H1 (cell line): ENCODE data around the gene VN1R5. TPM values are rescaled to one million over a fixed set of nuclear protein-coding genes. Genes with fewer than 3 reads are reported as not detected.

Experiments used
- CTCF ChIA-PET: fragments of 300-600 bp; sonication (Branson Sonifier 250); formaldehyde crosslinking; loops from one replicate; lab custom pipeline; 2021; ENCODE audit not compliant: partially characterized antibody; lab: Charles Lee
- POLR2A ChIA-PET: fragments of 300-600 bp; sonication (Branson Sonifier 250); formaldehyde crosslinking; loops from one replicate; lab custom pipeline; 2021; ENCODE audit warnings: inconsistent platforms; ENCODE audit not compliant: partially characterized antibody; lab: Charles Lee
- DNase-seq, 2 experiments: peaks; one replicate each; pipeline versions ENCODE4 v3.0.0 to v3.0.0-alpha.2; 2010 to 2022; ENCODE audit warnings: low spot score in 2 of 2, low read depth in 1 of 2, mixed read lengths in 1 of 2
- FAIRE-seq: peaks from 2 replicates; lab custom pipeline; 2011; peaks lifted over from hg19 to GRCh38; lab: Jason Lieb, UNC
- H2AFZ ChIP-seq: 2 replicates; pipeline ENCODE4 v1.8.1; 2012; ENCODE audit warnings: low read length, inconsistent platforms
- H2AK5ac ChIP-seq: 2 replicates; pipeline ENCODE4 v1.6.1; 2013; ENCODE audit warnings: low read depth, low read length
- H2BK120ac ChIP-seq: replicated peaks from 2 replicates; pipeline ENCODE3; 2013; ENCODE audit warnings: low read depth, low read length, inconsistent platforms
- H2BK12ac ChIP-seq: 2 replicates; pipeline ENCODE4 v1.6.1; 2013; ENCODE audit warnings: low read depth, low read length
- H2BK15ac ChIP-seq: 2 replicates; pipeline ENCODE4 v1.6.1; 2013; ENCODE audit warnings: low read length
- H2BK20ac ChIP-seq: 2 replicates; pipeline ENCODE4 v1.6.1; 2013; ENCODE audit warnings: low read length
- H2BK5ac ChIP-seq: 2 replicates; pipeline ENCODE4 v1.6.1; 2013; ENCODE audit warnings: low read depth, low read length
- H3K14ac ChIP-seq: 2 replicates; pipeline ENCODE4 v1.6.1; 2013; ENCODE audit warnings: inconsistent platforms; ENCODE audit not compliant: insufficient read length
- H3K18ac ChIP-seq: 2 replicates; pipeline ENCODE4 v1.6.1; 2013; ENCODE audit warnings: low read length; ENCODE audit errors: extremely low read depth
- H3K23ac ChIP-seq: 2 replicates; pipeline ENCODE4 v1.6.1; 2013; ENCODE audit warnings: inconsistent platforms; ENCODE audit not compliant: insufficient read length
- H3K23me2 ChIP-seq: 2 replicates; pipeline ENCODE4 v1.6.1; 2013; ENCODE audit warnings: low read depth, low read length
- H3K27ac ChIP-seq: 2 replicates; pipeline ENCODE4 v1.6.1; 2011; ENCODE audit warnings: low read depth, low read length, inconsistent platforms
- H3K27me3 ChIP-seq, 4 experiments: replicated peaks in 1 of 4; 1 replicate in 1 of 4; 2 replicates in 3 of 4; pipeline versions ENCODE4 v1.6.1 to v1.8.1; 2011 to 2013; ENCODE audit warnings: low read length in 3 of 4, mild to moderate bottlenecking in 3 of 4, inconsistent platforms in 2 of 4, mixed read lengths in 2 of 4, moderate library complexity in 1 of 4; ENCODE audit not compliant: control insufficient read depth in 3 of 4, insufficient read depth in 3 of 4; ENCODE audit errors: extremely low read depth in 1 of 4
- H3K36me3 ChIP-seq, 4 experiments: 2 replicates each; pipeline versions ENCODE4 v1.6.1 to v1.8.1; 2011 to 2013; ENCODE audit warnings: mild to moderate bottlenecking in 4 of 4, low read length in 3 of 4, moderate library complexity in 2 of 4, control low read depth in 1 of 4, inconsistent platforms in 1 of 4; ENCODE audit not compliant: insufficient read depth in 4 of 4, control insufficient read depth in 2 of 4
- H3K4ac ChIP-seq: replicated peaks from 2 replicates; pipeline ENCODE3; 2013; ENCODE audit warnings: low read length, low read depth, mixed read lengths, inconsistent platforms; ENCODE audit not compliant: insufficient read length
- H3K4me1 ChIP-seq, 4 experiments: replicated peaks in 1 of 4; 1 replicate in 1 of 4; 2 replicates in 3 of 4; pipeline versions ENCODE4 v1.6.1 to v1.8.1; 2011 to 2013; ENCODE audit warnings: low read length in 3 of 4, inconsistent platforms in 2 of 4, mixed read lengths in 1 of 4; ENCODE audit not compliant: insufficient read depth in 4 of 4, control insufficient read depth in 3 of 4
- H3K4me2 ChIP-seq, 2 experiments: 2 replicates each; pipeline versions ENCODE4 v1.6.1 to v1.8.1; 2011 to 2013; ENCODE audit warnings: low read depth in 2 of 2, low read length in 2 of 2, control low read depth in 1 of 2, inconsistent platforms in 1 of 2, mild to moderate bottlenecking in 1 of 2; ENCODE audit not compliant: insufficient read depth in 1 of 2
- H3K4me3 ChIP-seq, 4 experiments: fragments of 200-600, 300-600 bp in 1 of 4; sonication (generic), shearing (Covaris generic), sonication (Bioruptor Twin) in 1 of 4; 2 replicates each; pipeline versions ENCODE4 v1.5.1 to v1.8.1; 2011 to 2016; ENCODE audit warnings: low read length in 4 of 4, low read depth in 3 of 4, control low read depth in 2 of 4, inconsistent platforms in 2 of 4, mild to moderate bottlenecking in 2 of 4, mixed read lengths in 1 of 4, moderate library complexity in 1 of 4; ENCODE audit not compliant: insufficient read depth in 2 of 4; ENCODE audit errors: extremely low read depth in 1 of 4
- H3K56ac ChIP-seq: replicated peaks from 2 replicates; pipeline ENCODE3; 2013; ENCODE audit warnings: low read depth, mild to moderate bottlenecking, mixed read lengths, low read length, inconsistent platforms; ENCODE audit not compliant: insufficient read length
- H3K79me1 ChIP-seq: 2 replicates; pipeline ENCODE4 v1.6.1; 2013; ENCODE audit warnings: low read depth, low read length, control low read depth
- H3K79me2 ChIP-seq, 2 experiments: 2 replicates each; pipeline versions ENCODE4 v1.6.1 to v1.8.1; 2012 to 2013; ENCODE audit warnings: low read length in 2 of 2, mild to moderate bottlenecking in 2 of 2, inconsistent platforms in 1 of 2; ENCODE audit not compliant: insufficient read depth in 2 of 2, control insufficient read depth in 1 of 2
- H3K9ac ChIP-seq, 4 experiments: replicated peaks in 1 of 4; 1 replicate in 1 of 4; 2 replicates in 3 of 4; pipeline versions ENCODE4 v1.6.1 to v1.8.1; 2011 to 2013; ENCODE audit warnings: low read depth in 3 of 4, low read length in 3 of 4, control low read depth in 2 of 4, mild to moderate bottlenecking in 2 of 4, moderate library complexity in 2 of 4, inconsistent platforms in 1 of 4; ENCODE audit errors: extremely low read depth in 1 of 4
- H3K9me3 ChIP-seq, 2 experiments: 2 replicates each; pipeline versions ENCODE4 v1.6.1 to v1.8.1; 2012 to 2013; ENCODE audit warnings: mild to moderate bottlenecking in 2 of 2, moderate library complexity in 2 of 2, control low read depth in 1 of 2, inconsistent platforms in 1 of 2, low read depth in 1 of 2, low read length in 1 of 2, mixed read lengths in 1 of 2; ENCODE audit not compliant: insufficient read depth in 2 of 2
- H4K20me1 ChIP-seq, 2 experiments: replicated peaks in 1 of 2; 2 replicates each; pipeline versions ENCODE3 to v1.8.1; 2011 to 2013; ENCODE audit warnings: inconsistent platforms in 2 of 2, low read length in 2 of 2, mild to moderate bottlenecking in 1 of 2; ENCODE audit not compliant: insufficient read depth in 2 of 2, control insufficient read depth in 1 of 2
- H4K5ac ChIP-seq: 2 replicates; pipeline ENCODE4 v1.6.1; 2013; ENCODE audit warnings: low read length, low read depth, mixed read lengths, inconsistent platforms; ENCODE audit not compliant: insufficient read length
- H4K8ac ChIP-seq: 2 replicates; pipeline ENCODE4 v1.8.0; 2013; ENCODE audit warnings: mild to moderate bottlenecking, moderate library complexity, low read length, inconsistent platforms; ENCODE audit not compliant: insufficient read depth; ENCODE audit errors: extremely low read depth
- H4K91ac ChIP-seq: replicated peaks from 2 replicates; pipeline ENCODE3; 2013; ENCODE audit warnings: low read length, mixed read lengths, inconsistent platforms; ENCODE audit not compliant: insufficient read length
- BACH1 ChIP-seq: IDR thresholded peaks from 2 replicates; pipeline ENCODE4 v1.6.1; 2012; ENCODE audit warnings: low read length, improper control_type of control experiment
- BRCA1 ChIP-seq: IDR thresholded peaks from 2 replicates; pipeline ENCODE4 v1.6.1; 2012; ENCODE audit warnings: low read depth, low read length, improper control_type of control experiment
- CEBPB ChIP-seq: IDR thresholded peaks from 2 replicates; pipeline ENCODE4 v1.6.1; 2012; ENCODE audit warnings: low read depth, low read length
- CHD1 ChIP-seq: IDR thresholded peaks from 2 replicates; pipeline ENCODE4 v1.6.1; 2012; ENCODE audit warnings: low read depth, low read length, improper control_type of control experiment
- CHD2 ChIP-seq: IDR thresholded peaks from 2 replicates; pipeline ENCODE4 v1.6.1; 2012; ENCODE audit warnings: low read length, improper control_type of control experiment
- EZH2 ChIP-seq: fragments of 200-600 bp; sonication (generic); IDR thresholded peaks from 2 replicates; pipeline ENCODE4 v1.7.1; 2012; ENCODE audit warnings: low read depth, mild to moderate bottlenecking, moderate library complexity, low read length, inconsistent platforms; ENCODE audit not compliant: severe bottlenecking
- FOSL1 ChIP-seq: IDR thresholded peaks from 2 replicates; pipeline ENCODE4 v1.6.1; 2011; ENCODE audit warnings: mild to moderate bottlenecking, low read depth, low read length, moderate library complexity; ENCODE audit not compliant: insufficient read depth
- GTF2F1 ChIP-seq: IDR thresholded peaks from 2 replicates; pipeline ENCODE4 v1.6.1; 2012; ENCODE audit warnings: low read depth, low read length, improper control_type of control experiment, borderline replicate concordance
- MAX ChIP-seq: IDR thresholded peaks from 2 replicates; pipeline ENCODE4 v1.6.1; 2012; ENCODE audit warnings: inconsistent platforms
- NANOG ChIP-seq: IDR thresholded peaks from 2 replicates; pipeline ENCODE4 v1.6.1; 2011; ENCODE audit warnings: low read length, low read depth, mild to moderate bottlenecking, inconsistent platforms; ENCODE audit not compliant: insufficient read depth, poor library complexity, severe bottlenecking
- SIRT6 ChIP-seq: IDR thresholded peaks from one replicate; pipeline ENCODE4 v1.7.1; 2012; ENCODE audit warnings: low read length, inconsistent platforms
- SP4 ChIP-seq: IDR thresholded peaks from 2 replicates; pipeline ENCODE4 v1.6.1; 2012; ENCODE audit warnings: low read length, inconsistent platforms
- YY1 ChIP-seq: IDR thresholded peaks from 2 replicates; pipeline ENCODE4 v1.6.1; 2011; ENCODE audit warnings: low read depth, mild to moderate bottlenecking, low read length
- WGBS, 2 experiments: shearing (Covaris generic) in 1 of 2; methylation state at CpG; one replicate each; pipeline versions ENCODE4 v1.1.6 to v1.1.7; 2013 to 2015; ENCODE audit warnings: low lambda C conversion rate in 2 of 2, mixed read lengths in 2 of 2, inconsistent platforms in 1 of 2, low coverage in 1 of 2, missing lambda C conversion rate in 1 of 2; ENCODE audit not compliant: insufficient replicate concordance in 2 of 2, insufficient coverage in 1 of 2, insufficient read length in 1 of 2; ENCODE audit errors: extremely low coverage in 1 of 2, missing lambda C conversion rate in 1 of 2; 5-methylcytosine and 5-hydroxymethylcytosine counted together
- polyA plus RNA-seq, 7 experiments: library from polyadenylated mRNA; depleted of rRNA in 3 of 7; stranded (reverse) in 5 of 7; unstranded in 2 of 7; fragments of >200 nt in 5 of 7; fragments of 200-250 nt in 2 of 7; gene quantifications; 1 replicate in 5 of 7; 2 replicates in 1 of 7; 4 replicates in 1 of 7; pipeline versions ENCODE4 v1.2.1 to v1.2.3, GENCODE V29; 2011 to 2013; ENCODE audit warnings: missing spikeins in 2 of 7, mixed read lengths in 2 of 7
- total RNA-seq: library from RNA; stranded (reverse); fragmentation: NEBNext Ultra II Directional; extraction: Animal tissue kit (Norgen Biotek cat#: 25700); gene quantifications from 2 replicates; pipeline ENCODE4 v1.2.1, GENCODE V29; 2021

The VN1R5 gene
- total and polyA plus RNA-seq, 2 of the 8 experiments (the other 6 are each of a cell fraction or from before 2014, with no cell fraction given): not detected

GRCh38 chr1:247300491-247301175 is 44.8 kb downstream of the VN1R5 start:
- 96% methylated on average over 47 of the region's 47 CpGs; no CpG with 5 or more reads in 1 of the 2 experiments for WGBS, 2 experiments
- Histone ChIP-seq H3K79me2 (no peaks in the 10 kb centered on the region), H2BK5ac (no peak overlapping the region), H2BK120ac (no peak overlapping the region), H3K27me3 (no peaks in the 10 kb centered on the region), H4K91ac (no peak overlapping the region), H3K14ac (no peak overlapping the region), H2AFZ (no peak overlapping the region), H3K36me3 (peaks cover 26 to 60% (median 47%) of the 10 kb centered on the region in 4 experiments), H3K4me1 (peaks cover 7 to 26% (median 25%) of the 10 kb centered on the region in 4 experiments), H2BK15ac (no peak overlapping the region), H3K9me3 (peaks cover 0 to 8% of the 10 kb centered on the region in 2 experiments; a peak in 1 of 4 replicates), H4K5ac (no peak overlapping the region), H3K9ac (no peak overlapping the region), H4K20me1 (no peaks in the 10 kb centered on the region), H3K4me2 (no peak overlapping the region), H3K18ac (no peak overlapping the region), H2BK12ac (no peak overlapping the region), H3K79me1 (0 out of 2 replicates have a peak, but pooled peaks cover 2% of the 10 kb centered on the region), H3K23ac (no peak overlapping the region), H2AK5ac (0 out of 2 replicates have a peak overlapping the region, but pooled peaks have one; percentile 19), H2BK20ac (no peak overlapping the region), H3K27ac (no peak overlapping the region), H3K4me3 (no peak overlapping the region), H3K56ac (no peak overlapping the region), H4K8ac (no peak overlapping the region), H3K23me2 (no peaks in the 10 kb centered on the region; the same call in 1 of the 2 replicates), H3K4ac (no peak overlapping the region)
- POLR2A ChIA-PET: interaction anchor here (0.8 to 8.1 kb wide), 11 partner anchors 9 to 176 kb away, joined by 3 to 46 read pairs (median 4); partner anchors contain the start of gene ZNF496
- FAIRE-seq: no peak
- CTCF ChIA-PET: interaction anchor here (1.1 to 1.8 kb wide), 3 partner anchors 9 to 24 kb away, joined by 3 to 5 read pairs (median 4); no protein-coding TSS in a partner anchor
- no peak for DNase-seq
- TF ChIP-seq NANOG (no peak), SIRT6 (no peak), BRCA1 (no peak), MAX (no peak), EZH2 (no peak), BACH1 (no peak), CEBPB (no peak), YY1 (no peak), FOSL1 (no peak), GTF2F1 (no peak), SP4 (no peak), CHD2 (no peak), CHD1 (no peak)
